DOHH2 (cell line): ENCODE results near the gene GSAP.

ENCODE experiments used
- EZH2phosphoT487 ChIP-seq: fragments of 200-600 bp; sonication (generic); IDR thresholded peaks from 2 replicates; pipeline ENCODE4 v1.6.1; 2017; ENCODE audit warnings: borderline replicate concordance, mild to moderate bottlenecking, antibody characterized with exemption, low read length, moderate library complexity, mixed read lengths
- TF ChIP-seq, protein P1 (sequence below): fragments of 200-600 bp; sonication (generic); IDR thresholded peaks from one replicate; pipeline ENCODE4 v1.5.1; 2014; ENCODE audit warnings: antibody characterized with exemption, mild to moderate bottlenecking, low read depth, low read length; ENCODE audit not compliant: poor library complexity, severe bottlenecking

DNA sequence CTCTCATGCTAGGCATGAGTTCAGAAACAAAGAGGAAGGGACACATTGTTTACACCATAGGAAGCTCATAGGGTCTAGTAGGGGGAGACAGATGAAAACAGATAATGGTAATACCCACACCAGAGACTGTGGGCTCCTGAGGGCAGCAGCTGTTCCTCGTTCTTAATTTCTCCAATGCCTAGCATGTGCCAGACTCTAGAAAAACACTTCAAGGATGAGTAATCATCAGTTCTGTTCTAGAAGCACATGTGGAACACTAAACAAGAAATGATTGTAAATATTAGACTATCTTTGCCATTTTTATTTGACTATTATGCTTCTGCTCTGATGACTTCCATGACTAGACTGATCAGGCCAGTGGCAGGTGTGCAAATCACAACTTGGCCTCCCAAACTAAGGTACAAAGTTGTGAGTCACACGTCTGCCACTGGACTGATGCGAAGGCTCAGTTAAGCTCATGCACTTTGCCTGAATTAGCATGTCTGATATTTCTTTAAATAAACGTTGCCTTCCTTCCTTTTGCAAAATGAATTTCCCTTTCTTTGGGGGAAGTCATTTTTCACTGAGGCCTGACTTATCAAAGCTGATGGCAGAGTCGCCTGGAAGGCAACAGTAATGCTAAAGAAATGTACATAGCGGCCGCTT, 127.4 kb downstream of the GSAP start:
- TF ChIP-seq, protein P1, sequence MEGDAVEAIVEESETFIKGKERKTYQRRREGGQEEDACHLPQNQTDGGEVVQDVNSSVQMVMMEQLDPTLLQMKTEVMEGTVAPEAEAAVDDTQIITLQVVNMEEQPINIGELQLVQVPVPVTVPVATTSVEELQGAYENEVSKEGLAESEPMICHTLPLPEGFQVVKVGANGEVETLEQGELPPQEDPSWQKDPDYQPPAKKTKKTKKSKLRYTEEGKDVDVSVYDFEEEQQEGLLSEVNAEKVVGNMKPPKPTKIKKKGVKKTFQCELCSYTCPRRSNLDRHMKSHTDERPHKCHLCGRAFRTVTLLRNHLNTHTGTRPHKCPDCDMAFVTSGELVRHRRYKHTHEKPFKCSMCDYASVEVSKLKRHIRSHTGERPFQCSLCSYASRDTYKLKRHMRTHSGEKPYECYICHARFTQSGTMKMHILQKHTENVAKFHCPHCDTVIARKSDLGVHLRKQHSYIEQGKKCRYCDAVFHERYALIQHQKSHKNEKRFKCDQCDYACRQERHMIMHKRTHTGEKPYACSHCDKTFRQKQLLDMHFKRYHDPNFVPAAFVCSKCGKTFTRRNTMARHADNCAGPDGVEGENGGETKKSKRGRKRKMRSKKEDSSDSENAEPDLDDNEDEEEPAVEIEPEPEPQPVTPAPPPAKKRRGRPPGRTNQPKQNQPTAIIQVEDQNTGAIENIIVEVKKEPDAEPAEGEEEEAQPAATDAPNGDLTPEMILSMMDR, result no peak
- TF ChIP-seq EZH2phosphoT487, result no peak
